ENCODE measurements around the gene B4GALT5. TPM values are rescaled to one million over a fixed set of nuclear protein-coding genes. Genes with fewer than 3 reads are reported as not detected.

B4GALT5 gene
- total RNA-seq, 2 experiments from 2014 or later = 9.8 to 18.8 TPM

GRCh38 chr20:49701241-49701790 is 12.4 kb downstream of the B4GALT5 start:
- Histone ChIP-seq H3K9me3 (ENCODE audit: low read length) (no peaks in the 10 kb centered on the region), H3K36me3 (ENCODE audit: insufficient read depth, low read length) (peaks cover 4% of the 10 kb centered on the region; the same call in 1 of the 2 replicates), H3K4me1 (ENCODE audit: insufficient read depth, low read length, poor library complexity, severe bottlenecking) (peaks cover 90% of the 10 kb centered on the region), H3K4me3 (ENCODE audit: low read depth, low read length, poor library complexity, severe bottlenecking) (no peak overlapping the region), H3K27ac (ENCODE audit: low read depth, low read length, poor library complexity, severe bottlenecking) (no peak overlapping the region), H3K9me2 (ENCODE audit: insufficient read depth, low read length) (no peaks in the 10 kb centered on the region), H2AFZ (ENCODE audit: low read length) (no peak overlapping the region), H3K79me2 (ENCODE audit: insufficient read depth, low read depth, low read length) (peaks cover 97% of the 10 kb centered on the region), H3K4me2 (ENCODE audit: low read length) (peak overlapping the region; percentile 52), H4K20me1 (ENCODE audit: insufficient read depth, low read length) (peaks cover 12% of the 10 kb centered on the region; the same call in 1 of the 2 replicates)
- intact Hi-C loops (cut with micrococcal nuclease; ENCODE audit: unreplicated experiment) = no loop called here
- DNase-seq (ENCODE audit: low spot score) = no peak
- TF ChIP-seq CTCF (conservative IDR thresholded peaks at IDR 0.05; ENCODE audit: low read length) = no peak
- POLR2A ChIA-PET = interaction anchor here (0.6 to 2.1 kb wide), 5 partner anchors 8 to 75 kb away, joined by 4 to 6 read pairs (median 5); no protein-coding TSS in a partner anchor
- no TSS peak for BruUV-seq (replicated peaks)
- CTCF ChIA-PET (ENCODE audit: unreplicated experiment) = no interaction called here

- CTCF ChIA-PET (ENCODE audit: unreplicated experiment) = no interaction called here
- H3K4me2 ChIP-seq (ENCODE audit: low read length) = peak overlapping the region; percentile 52
- H3K36me3 ChIP-seq (ENCODE audit: insufficient read depth, low read length) = peaks cover 4% of the 10 kb centered on the region; the same call in 1 of the 2 replicates
- no peak for DNase-seq (ENCODE audit: low spot score)
- BruUV-seq (replicated peaks) = no TSS peak
- POLR2A ChIA-PET = interaction anchor here (0.6 to 2.1 kb wide), 3 partner anchors 21 to 74 kb away, joined by 5 to 6 read pairs (median 5); no protein-coding TSS in a partner anchor
- peaks cover 98% of the 10 kb centered on the region for H3K79me2 ChIP-seq (ENCODE audit: insufficient read depth, low read depth, low read length)
- TF ChIP-seq CTCF (conservative IDR thresholded peaks at IDR 0.05; ENCODE audit: low read length) = no peak
- no peak for TF ChIP-seq EZH2phosphoT487 (IDR thresholded peaks at IDR 0.05; ENCODE audit: borderline replicate concordance, low read depth, low read length)
- intact Hi-C loops (cut with micrococcal nuclease; ENCODE audit: unreplicated experiment) = no loop called here
- no peaks in the 10 kb centered on the region for H3K9me2 ChIP-seq (ENCODE audit: insufficient read depth, low read length)
- peaks cover 12% of the 10 kb centered on the region; the same call in 1 of the 2 replicates for H4K20me1 ChIP-seq (ENCODE audit: insufficient read depth, low read length)
- peaks cover 88% of the 10 kb centered on the region for H3K4me1 ChIP-seq (ENCODE audit: insufficient read depth, low read length, poor library complexity, severe bottlenecking)
- no peak overlapping the region for H2AFZ ChIP-seq (ENCODE audit: low read length)
- H3K9me3 ChIP-seq (ENCODE audit: low read length) = no peaks in the 10 kb centered on the region
- H3K4me3 ChIP-seq (ENCODE audit: low read depth, low read length, poor library complexity, severe bottlenecking) = no peak overlapping the region
- H3K27ac ChIP-seq (ENCODE audit: low read depth, low read length, poor library complexity, severe bottlenecking) = no peak overlapping the region
Measured at GRCh38 chr20:49700411-49701185, 13.1 kb downstream of the B4GALT5 start.
